GM18499 (cell line): ENCODE results near the gene ATP6V0E2.
"Not testable (repeated sequence)": the region's sequence is repeated elsewhere in the genome, so short reads cannot be mapped to it uniquely, and the experiment has no call there.

Experiments used
- ATAC-seq: cut with Tn5 transposase; IDR thresholded peaks from one replicate; pipeline ENCODE4 v1.9.1; 2021; ENCODE audit warnings: moderate number of reproducible peaks; ENCODE audit not compliant: insufficient read depth, unreplicated experiment

Gene ATP6V0E2

DNA sequence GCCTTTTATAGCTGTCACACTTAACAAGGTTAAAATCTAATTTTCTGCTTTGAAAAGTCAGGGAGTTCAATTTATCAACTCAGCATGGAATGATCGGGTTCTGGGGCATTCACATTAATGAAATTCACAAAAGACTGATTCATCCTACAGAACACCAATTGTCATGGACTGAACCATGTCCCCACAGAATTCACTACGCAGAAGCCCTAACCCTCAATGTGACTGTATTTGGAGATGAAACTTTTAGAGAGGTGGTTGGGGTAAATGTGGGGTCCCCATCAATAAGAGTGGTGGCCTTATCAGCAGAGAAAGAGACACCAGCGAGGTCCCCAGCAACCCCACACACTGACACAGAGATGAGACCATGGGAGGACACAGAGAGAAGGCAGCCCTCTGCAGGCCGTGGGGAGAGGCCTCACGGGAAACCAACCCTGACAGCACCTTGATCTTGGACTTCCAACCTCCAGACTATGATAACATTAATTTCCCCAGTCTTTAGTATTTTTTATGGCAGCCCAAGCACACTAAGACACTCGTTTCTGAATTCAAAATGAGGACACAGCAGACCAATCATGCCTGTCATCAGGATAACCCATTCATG is 34.1 kb downstream of the ATP6V0E2 start:
- ATAC-seq: not testable (repeated sequence)

DNA sequence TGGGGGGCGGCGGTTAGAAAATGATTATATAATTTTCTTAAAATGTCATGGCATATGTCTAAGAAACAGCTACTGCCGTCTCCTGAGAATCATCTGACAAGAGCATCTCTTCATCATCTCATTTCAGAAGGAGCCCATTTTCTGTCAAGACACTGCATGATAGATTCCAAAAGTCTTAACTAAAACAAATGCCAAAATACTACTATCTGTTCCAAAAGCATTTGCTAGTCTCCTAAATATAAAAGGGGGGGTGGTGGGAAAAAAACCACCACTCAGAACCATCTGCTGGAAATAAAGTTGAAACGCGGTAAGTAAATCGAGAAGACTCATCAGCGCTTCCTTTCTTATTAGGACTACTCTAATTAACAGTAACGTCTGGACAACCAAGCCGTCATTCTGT is 36.5 kb downstream of the ATP6V0E2 start:
- ATAC-seq: not testable (repeated sequence)

DNA sequence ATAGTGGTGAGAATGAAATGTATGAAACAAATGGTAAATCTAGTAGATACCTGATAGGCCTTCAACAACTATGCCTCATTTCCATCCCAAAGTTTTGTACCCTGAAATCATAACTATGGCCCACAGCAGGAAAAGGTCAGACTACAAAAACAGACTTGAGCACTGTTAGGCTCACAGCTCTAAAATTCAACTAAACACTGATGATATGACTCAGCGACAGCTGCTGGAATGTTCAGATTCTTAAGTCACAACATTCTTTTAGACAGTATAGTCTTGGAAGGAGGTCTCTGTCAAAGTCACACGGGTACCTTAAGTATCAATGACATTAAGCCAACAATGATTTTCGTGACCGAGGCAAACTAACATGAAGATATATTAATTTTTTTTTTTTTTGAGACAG is 38.4 kb downstream of the ATP6V0E2 start:
- ATAC-seq: not testable (repeated sequence)

DNA sequence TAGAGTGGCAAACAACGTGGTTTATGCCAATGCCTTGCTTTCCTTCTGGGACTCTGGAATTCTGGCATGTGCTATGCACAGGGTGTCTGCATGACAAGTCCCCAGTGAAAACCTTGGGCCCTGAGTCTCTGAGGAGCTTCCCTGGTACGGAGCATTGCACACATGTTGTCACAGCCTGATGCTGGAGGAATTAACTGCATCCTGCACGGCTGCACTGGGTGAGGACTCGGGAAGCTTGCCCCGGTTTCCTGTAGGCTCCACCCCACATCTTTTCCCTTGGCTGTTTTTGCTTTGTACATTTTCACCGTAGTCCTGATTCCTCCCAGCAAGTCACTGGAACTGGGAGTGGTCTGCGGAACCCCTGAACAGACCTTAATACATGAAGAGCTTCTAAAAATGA is 52.6 kb downstream of the ATP6V0E2 start:
- ATAC-seq: not testable (repeated sequence)
